WTC11 (cell line): ENCODE results near the gene ZNF112. TPM values are rescaled to one million over a fixed set of nuclear protein-coding genes. Genes with fewer than 3 reads are reported as not detected.
"Not testable (repeated sequence)": the region's sequence is repeated elsewhere in the genome, so short reads cannot be mapped to it uniquely, and the experiment has no call there.

Experiments
- ATAC-seq: fragments of 200-7000 bp; cut with Tn5 transposase; 2 replicates; pipeline ENCODE4 v1.10.0; 2021; ENCODE audit warnings: mild to moderate bottlenecking, moderate library complexity
- Bru-seq: library from RNA; stranded (reverse); fragments of 400-500 nt; gene quantifications from one replicate; lab custom pipeline; 2021; lab: Mats Ljungman, UMichigan
- CTCF ChIA-PET: fragments of 300-600 bp; sonication (Branson Sonifier 250); formaldehyde crosslinking; loops from one replicate; lab custom pipeline; 2021; ENCODE audit warnings: antibody characterized with exemption; lab: Charles Lee
- POLR2A ChIA-PET: fragments of 350-600 bp; sonication (Branson Sonifier 250); formaldehyde crosslinking; loops from one replicate; lab custom pipeline; 2021; ENCODE audit warnings: antibody characterized with exemption; lab: Charles Lee
- DNase-seq: peaks from one replicate; pipeline ENCODE4 v3.0.0; 2021; ENCODE audit warnings: low spot score
- H3K27ac Mint-ChIP-seq: 2 replicates; pipeline ENCODE4 v1.8.0; 2021; ENCODE audit warnings: mixed read lengths
- H3K27me3 Mint-ChIP-seq: 2 replicates; pipeline ENCODE4 v1.8.0; 2021; ENCODE audit warnings: low read depth, mild to moderate bottlenecking, moderate library complexity, mixed read lengths
- H3K36me3 Mint-ChIP-seq: 2 replicates; pipeline ENCODE4 v1.8.0; 2021; ENCODE audit warnings: mixed read lengths
- H3K4me1 Mint-ChIP-seq: 2 replicates; pipeline ENCODE4 v1.8.0; 2022; ENCODE audit warnings: mixed read lengths
- H3K4me3 Mint-ChIP-seq: 2 replicates; pipeline ENCODE4 v1.8.0; 2021; ENCODE audit warnings: mild to moderate bottlenecking, moderate library complexity, mixed read lengths
- H3K9me3 Mint-ChIP-seq: 2 replicates; pipeline ENCODE4 v1.8.0; 2021; ENCODE audit warnings: mixed read lengths
- EMX1 ChIP-seq: fragments of 250-450 bp; sonication (Bioruptor Pico); IDR thresholded peaks from 2 replicates; pipeline ENCODE4 v1.8.0; 2021; ENCODE audit warnings: mild to moderate bottlenecking
- FOXK1 ChIP-seq: sonication (generic); formaldehyde crosslinking; IDR thresholded peaks from 2 replicates; pipeline ENCODE4 v1.8.0; 2022; ENCODE audit warnings: mild to moderate bottlenecking, moderate library complexity, missing genetic modification reagents
- GABPB1 ChIP-seq: sonication (generic); formaldehyde crosslinking; IDR thresholded peaks from 2 replicates; pipeline ENCODE4 v1.8.1; 2023; ENCODE audit warnings: mild to moderate bottlenecking, missing genetic modification reagents
- MYBL2 ChIP-seq: sonication (generic); formaldehyde crosslinking; IDR thresholded peaks from 2 replicates; pipeline ENCODE4 v1.8.1; 2023; ENCODE audit warnings: mild to moderate bottlenecking, moderate library complexity, missing genetic modification reagents
- RELA ChIP-seq: sonication (generic); formaldehyde crosslinking; IDR thresholded peaks from 2 replicates; pipeline ENCODE4 v1.8.1; 2022; ENCODE audit warnings: missing genetic modification reagents, mild to moderate bottlenecking, borderline replicate concordance
- RORB ChIP-seq: fragments of 250-450 bp; sonication (Bioruptor Pico); IDR thresholded peaks from 2 replicates; pipeline ENCODE4 v1.9.0; 2021; ENCODE audit warnings: mild to moderate bottlenecking
- TCF7 ChIP-seq: sonication (generic); formaldehyde crosslinking; IDR thresholded peaks from 2 replicates; pipeline ENCODE4 v1.8.0; 2022; ENCODE audit warnings: mild to moderate bottlenecking, low read depth, missing genetic modification reagents, moderate library complexity
- TEAD1 ChIP-seq: sonication (generic); formaldehyde crosslinking; IDR thresholded peaks from 2 replicates; pipeline ENCODE4 v1.8.0; 2022; ENCODE audit warnings: mild to moderate bottlenecking, missing genetic modification reagents
- TEAD4 ChIP-seq: sonication (generic); formaldehyde crosslinking; IDR thresholded peaks from 2 replicates; pipeline ENCODE4 v1.8.0; 2022; ENCODE audit warnings: mild to moderate bottlenecking, missing genetic modification reagents
- ZNF396 ChIP-seq: fragments of 250-450 bp; sonication (Bioruptor Pico); IDR thresholded peaks from 2 replicates; pipeline ENCODE4 v1.8.0; 2021; ENCODE audit warnings: mild to moderate bottlenecking, moderate library complexity, borderline replicate concordance
- ZNF416 ChIP-seq: fragments of 250-450 bp; sonication (Bioruptor Pico); IDR thresholded peaks from 2 replicates; pipeline ENCODE4 v1.9.0; 2021; ENCODE audit warnings: mild to moderate bottlenecking, inconsistent platforms
- long read RNA-seq, 3 experiments: library from RNA in 1 of 3; library from capped mRNA in 1 of 3; library from polyadenylated mRNA in 1 of 3; unstranded in 2 of 3; stranded (forward) in 1 of 3; transcript quantifications; one replicate each; pipeline ENCODE4 v2.0.0, GENCODE V29; 2021
- total RNA-seq: library from RNA; stranded (reverse); gene quantifications from 3 replicates; pipeline ENCODE4 v1.2.3, GENCODE V29; 2021
- TF ChIP-seq, protein P1 (sequence below): sonication (generic); formaldehyde crosslinking; IDR thresholded peaks from 2 replicates; pipeline ENCODE4 v1.8.1; 2023; ENCODE audit warnings: mild to moderate bottlenecking, missing genetic modification reagents
- TF ChIP-seq, protein P2 (sequence below): sonication (generic); formaldehyde crosslinking; IDR thresholded peaks from 2 replicates; pipeline ENCODE4 v1.8.1; 2023; ENCODE audit warnings: mild to moderate bottlenecking, missing genetic modification reagents, moderate library complexity
- TF ChIP-seq, protein P3 (sequence below): sonication (generic); formaldehyde crosslinking; IDR thresholded peaks from 2 replicates; pipeline ENCODE4 v1.8.0; 2023; ENCODE audit warnings: missing genetic modification reagents
- TF ChIP-seq, protein P4 (sequence below): fragments of 250-450 bp; sonication (Bioruptor Pico); IDR thresholded peaks from 2 replicates; pipeline ENCODE4 v1.9.0; 2021; ENCODE audit warnings: moderate library complexity, mild to moderate bottlenecking, inconsistent platforms, borderline replicate concordance
- TF ChIP-seq, protein P5 (sequence below): sonication (generic); formaldehyde crosslinking; IDR thresholded peaks from 2 replicates; pipeline ENCODE4 v1.8.0; 2022; ENCODE audit warnings: mild to moderate bottlenecking, missing genetic modification reagents

Gene ZNF112
- total RNA-seq = 2.0 to 2.5 TPM (median 2.5 TPM) in 3 replicates
- Bru-seq, nascent RNA = percentile 77 among the genes with signal in this experiment
- long read RNA-seq, experiment 1, partial matches to known transcripts = 0 of 6 reads
- long read RNA-seq, experiment 1, other reads (novel, unspliced or antisense) = 5 of 6 reads
- long read RNA-seq, experiment 2, partial matches to known transcripts = 0 of 4 reads
- long read RNA-seq, experiment 2, other reads (novel, unspliced or antisense) = 1 of 4 reads
- long read RNA-seq, experiment 3 = 0 reads

DNA sequence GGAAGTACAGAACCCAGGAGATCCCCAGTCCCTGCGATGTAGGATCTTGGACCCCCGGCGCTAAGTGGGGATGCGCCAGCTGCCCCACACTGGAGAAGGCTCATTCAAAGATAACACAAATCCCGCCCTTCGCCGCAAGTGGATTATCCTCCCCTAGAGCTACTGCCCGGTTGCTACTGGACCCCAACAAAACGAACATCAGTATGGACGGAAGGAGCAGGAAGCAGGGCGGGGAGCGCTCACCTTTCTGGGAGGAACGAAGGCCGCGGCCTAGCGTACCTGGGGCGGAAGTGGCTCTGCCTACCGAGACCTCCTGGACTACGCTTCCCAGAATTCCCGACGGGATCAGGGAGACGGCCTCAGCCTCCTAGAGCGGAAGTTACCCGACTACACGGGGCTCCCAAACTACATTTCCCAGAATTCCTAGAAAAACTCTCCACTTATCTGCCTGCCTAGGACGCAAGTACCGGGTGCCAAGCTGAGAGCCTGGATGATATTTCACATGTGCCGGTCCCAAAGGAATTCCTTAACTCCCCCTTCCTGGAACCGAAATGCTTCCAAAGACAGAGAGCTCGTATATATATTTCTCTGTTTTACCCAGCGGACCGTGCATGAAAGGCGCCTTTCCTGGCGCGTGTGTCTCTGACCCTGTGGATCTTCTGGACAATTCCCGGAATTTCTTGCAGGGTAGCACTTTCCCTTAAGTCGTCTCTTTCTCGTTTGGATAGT lies at the start of gene ZNF112:
TSS of gene ZNF112 (minus strand) at position 298 of the 729 bp plus-strand sequence. CDS start 16,141 bp downstream, outside the sequence.
- CTCF ChIA-PET = no interaction called here
- H3K4me1 Mint-ChIP-seq = peaks cover 14% of the 10 kb centered on the region
- peaks cover 22% of the 10 kb centered on the region for H3K36me3 Mint-ChIP-seq
- H3K9me3 Mint-ChIP-seq = peaks cover 60% of the 10 kb centered on the region
- peak within 1 kb of the TSS; percentile 91 for H3K4me3 Mint-ChIP-seq
- peaks cover 5% of the 10 kb centered on the region for H3K27me3 Mint-ChIP-seq
- POLR2A ChIA-PET = no interaction called here
- TF ChIP-seq TCF7 (CRISPR knock-in tag) = no peak
- no peak for TF ChIP-seq ZNF396 (CRISPR knock-in tag)
- no peak for TF ChIP-seq RORB (CRISPR knock-in tag)
- TF ChIP-seq, protein P1, sequence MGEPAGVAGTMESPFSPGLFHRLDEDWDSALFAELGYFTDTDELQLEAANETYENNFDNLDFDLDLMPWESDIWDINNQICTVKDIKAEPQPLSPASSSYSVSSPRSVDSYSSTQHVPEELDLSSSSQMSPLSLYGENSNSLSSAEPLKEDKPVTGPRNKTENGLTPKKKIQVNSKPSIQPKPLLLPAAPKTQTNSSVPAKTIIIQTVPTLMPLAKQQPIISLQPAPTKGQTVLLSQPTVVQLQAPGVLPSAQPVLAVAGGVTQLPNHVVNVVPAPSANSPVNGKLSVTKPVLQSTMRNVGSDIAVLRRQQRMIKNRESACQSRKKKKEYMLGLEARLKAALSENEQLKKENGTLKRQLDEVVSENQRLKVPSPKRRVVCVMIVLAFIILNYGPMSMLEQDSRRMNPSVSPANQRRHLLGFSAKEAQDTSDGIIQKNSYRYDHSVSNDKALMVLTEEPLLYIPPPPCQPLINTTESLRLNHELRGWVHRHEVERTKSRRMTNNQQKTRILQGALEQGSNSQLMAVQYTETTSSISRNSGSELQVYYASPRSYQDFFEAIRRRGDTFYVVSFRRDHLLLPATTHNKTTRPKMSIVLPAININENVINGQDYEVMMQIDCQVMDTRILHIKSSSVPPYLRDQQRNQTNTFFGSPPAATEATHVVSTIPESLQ (CRISPR knock-in tag) = no peak
- no peak for TF ChIP-seq RELA (CRISPR knock-in tag)
- peak; percentile 69; the same call in 1 of the 2 replicates for TF ChIP-seq GABPB1 (CRISPR knock-in tag)
- TF ChIP-seq MYBL2 (CRISPR knock-in tag) = no peak
- TF ChIP-seq, protein P2, sequence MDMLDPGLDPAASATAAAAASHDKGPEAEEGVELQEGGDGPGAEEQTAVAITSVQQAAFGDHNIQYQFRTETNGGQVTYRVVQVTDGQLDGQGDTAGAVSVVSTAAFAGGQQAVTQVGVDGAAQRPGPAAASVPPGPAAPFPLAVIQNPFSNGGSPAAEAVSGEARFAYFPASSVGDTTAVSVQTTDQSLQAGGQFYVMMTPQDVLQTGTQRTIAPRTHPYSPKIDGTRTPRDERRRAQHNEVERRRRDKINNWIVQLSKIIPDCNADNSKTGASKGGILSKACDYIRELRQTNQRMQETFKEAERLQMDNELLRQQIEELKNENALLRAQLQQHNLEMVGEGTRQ (CRISPR knock-in tag) = no peak
- TF ChIP-seq, protein P3, sequence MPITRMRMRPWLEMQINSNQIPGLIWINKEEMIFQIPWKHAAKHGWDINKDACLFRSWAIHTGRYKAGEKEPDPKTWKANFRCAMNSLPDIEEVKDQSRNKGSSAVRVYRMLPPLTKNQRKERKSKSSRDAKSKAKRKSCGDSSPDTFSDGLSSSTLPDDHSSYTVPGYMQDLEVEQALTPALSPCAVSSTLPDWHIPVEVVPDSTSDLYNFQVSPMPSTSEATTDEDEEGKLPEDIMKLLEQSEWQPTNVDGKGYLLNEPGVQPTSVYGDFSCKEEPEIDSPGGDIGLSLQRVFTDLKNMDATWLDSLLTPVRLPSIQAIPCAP (CRISPR knock-in tag) = no peak
- TF ChIP-seq TEAD1 (CRISPR knock-in tag) = 0 out of 2 replicates have a peak, but pooled peaks have one; percentile 21
- no peak for TF ChIP-seq TEAD4 (CRISPR knock-in tag)
- no peak for TF ChIP-seq ZNF416 (CRISPR knock-in tag)
- TF ChIP-seq EMX1 (CRISPR knock-in tag) = no peak
- DNase-seq (peak; percentile 91), ATAC-seq (peak; percentile 100)
- no peak within 1 kb of the TSS; the same call in 1 of the 2 replicates for H3K27ac Mint-ChIP-seq

DNA sequence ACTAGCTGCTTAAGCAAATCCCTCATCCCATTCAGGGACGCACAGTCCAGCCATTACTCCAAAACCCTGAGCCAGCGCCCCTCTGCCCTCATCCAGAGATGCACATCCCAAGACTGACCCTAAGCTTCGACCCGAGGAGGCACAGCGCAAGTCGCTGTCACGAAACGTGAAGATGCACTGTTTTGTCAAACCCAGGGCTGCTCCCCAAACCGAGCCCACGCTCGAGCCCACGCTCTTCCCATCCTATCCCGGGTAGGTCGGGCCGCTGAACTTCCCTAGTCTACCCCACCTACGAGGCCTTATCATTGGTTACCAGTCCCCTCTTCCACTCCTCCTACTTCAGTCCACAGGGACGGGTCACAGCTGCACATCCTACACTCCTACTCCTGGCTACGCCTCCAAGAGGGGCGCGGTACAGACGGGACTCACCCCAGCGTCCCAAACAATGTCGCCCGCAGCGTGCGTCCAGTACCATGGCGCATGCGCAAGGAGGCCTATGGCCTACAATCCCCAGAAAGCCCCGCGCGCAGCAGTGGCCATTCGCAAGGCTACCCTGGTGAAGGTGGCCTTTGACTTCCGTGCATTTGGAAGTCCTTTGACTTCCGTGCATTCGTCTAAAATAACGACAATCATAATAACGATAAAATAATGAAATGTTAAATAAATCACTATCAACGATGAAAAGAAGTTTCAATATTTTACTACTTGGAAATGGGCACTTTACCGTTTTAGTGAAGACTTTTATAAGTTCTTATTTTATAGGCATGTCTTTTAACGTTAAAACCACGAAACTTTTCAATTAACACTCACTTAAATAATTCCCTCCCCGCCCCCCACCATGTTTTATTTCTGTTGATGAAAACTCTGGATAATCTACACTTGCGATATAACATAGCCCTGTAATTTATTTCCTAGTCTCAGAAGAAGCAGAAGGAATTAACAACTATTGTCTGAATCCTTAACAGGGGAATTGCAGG lies 44.9 kb upstream of the ZNF112 start, which contains the start of gene ZNF285:
TSS of gene ZNF285 (minus strand) at position 470 of the 977 bp plus-strand sequence. CDS start 4,395 bp downstream, outside the sequence.
- peak; percentile 100 for ATAC-seq
- peak within 1 kb of the TSS; percentile 52; the same call in 1 of the 2 replicates for H3K27ac Mint-ChIP-seq
- H3K4me3 Mint-ChIP-seq = peak within 1 kb of the TSS; percentile 90
- peaks cover 21% of the 10 kb centered on the region for H3K27me3 Mint-ChIP-seq
- peaks cover 43% of the 10 kb centered on the region for H3K36me3 Mint-ChIP-seq
- POLR2A ChIA-PET = no interaction called here
- peaks cover 67% of the 10 kb centered on the region for H3K9me3 Mint-ChIP-seq
- TF ChIP-seq, protein P4, sequence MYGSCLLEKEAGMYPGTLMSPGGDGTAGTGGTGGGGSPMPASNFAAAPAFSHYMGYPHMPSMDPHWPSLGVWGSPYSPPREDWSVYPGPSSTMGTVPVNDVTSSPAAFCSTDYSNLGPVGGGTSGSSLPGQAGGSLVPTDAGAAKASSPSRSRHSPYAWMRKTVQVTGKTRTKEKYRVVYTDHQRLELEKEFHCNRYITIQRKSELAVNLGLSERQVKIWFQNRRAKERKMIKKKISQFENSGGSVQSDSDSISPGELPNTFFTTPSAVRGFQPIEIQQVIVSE (CRISPR knock-in tag) = no peak
- TF ChIP-seq, protein P5, sequence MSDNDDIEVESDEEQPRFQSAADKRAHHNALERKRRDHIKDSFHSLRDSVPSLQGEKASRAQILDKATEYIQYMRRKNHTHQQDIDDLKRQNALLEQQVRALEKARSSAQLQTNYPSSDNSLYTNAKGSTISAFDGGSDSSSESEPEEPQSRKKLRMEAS = peak; percentile 30; the same call in 1 of the 2 replicates
- 0 out of 2 replicates have a peak, but pooled peaks have one; percentile 38 for TF ChIP-seq FOXK1 (CRISPR knock-in tag)
- H3K4me1 Mint-ChIP-seq = no peaks in the 10 kb centered on the region
- peak; percentile 93 for DNase-seq
- CTCF ChIA-PET = no interaction called here

DNA sequence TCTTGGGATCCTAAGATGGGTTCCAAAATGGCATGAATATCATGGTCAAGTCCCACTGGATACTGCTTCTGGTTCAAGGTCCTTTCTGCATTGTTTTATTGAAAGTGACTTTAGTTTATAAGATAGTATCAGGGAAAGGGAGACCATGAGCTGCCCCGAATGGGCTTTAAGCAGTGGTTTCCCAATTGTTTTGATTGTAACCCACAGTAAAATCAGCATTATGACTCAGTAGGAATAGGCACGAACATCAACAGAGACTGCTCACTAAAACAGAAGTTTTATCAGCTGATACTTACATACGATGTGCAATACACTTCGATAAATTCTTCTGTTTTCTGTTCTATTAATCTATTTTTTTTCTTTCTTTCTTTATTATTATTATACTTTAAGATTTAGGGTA lies 32.8 kb upstream of the ZNF112 start:
- ATAC-seq, H3K4me3 Mint-ChIP-seq, POLR2A ChIA-PET, H3K4me1 Mint-ChIP-seq, H3K27ac Mint-ChIP-seq, CTCF ChIA-PET, DNase-seq: not testable (repeated sequence)
- Mint-ChIP-seq H3K36me3 (peaks cover 79% of the 10 kb centered on the region), H3K9me3 (peaks cover 84% of the 10 kb centered on the region), H3K27me3 (peaks cover 16% of the 10 kb centered on the region)
